NCI-H2107 treated with DMSO at 0.1 percent for 48 hours (cell line): ENCODE data around the gene ERI3.
A peak's percentile ranks its signal among the peaks of the same experiment; 100 is the strongest.

Experiments used
- DNase-seq: peaks from one replicate; lab custom pipeline; 2025; ENCODE audit not compliant: unreplicated experiment; lab: John Stamatoyannopoulos, UW

Gene ERI3

DNA sequence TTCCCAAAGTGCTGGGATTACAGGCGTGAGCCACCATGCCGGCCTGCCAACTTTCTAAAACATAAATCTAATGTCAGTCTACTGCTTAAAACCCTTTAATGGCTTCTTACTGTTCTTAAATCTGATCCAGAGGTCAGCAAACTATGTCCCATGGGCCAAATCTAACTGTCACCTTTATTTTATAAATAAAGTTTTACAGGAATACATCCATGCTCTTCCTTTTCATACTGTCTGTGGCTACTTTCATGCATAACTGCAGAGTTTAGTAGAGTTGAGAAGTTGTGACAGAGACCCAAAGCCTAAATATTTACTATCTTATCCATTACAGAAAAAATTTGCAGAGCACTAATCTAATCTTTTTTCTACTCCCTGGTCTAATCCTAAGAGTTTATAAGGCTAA, 3.8 kb downstream of the ERI3 start:
- DNase-seq: no peak

DNA sequence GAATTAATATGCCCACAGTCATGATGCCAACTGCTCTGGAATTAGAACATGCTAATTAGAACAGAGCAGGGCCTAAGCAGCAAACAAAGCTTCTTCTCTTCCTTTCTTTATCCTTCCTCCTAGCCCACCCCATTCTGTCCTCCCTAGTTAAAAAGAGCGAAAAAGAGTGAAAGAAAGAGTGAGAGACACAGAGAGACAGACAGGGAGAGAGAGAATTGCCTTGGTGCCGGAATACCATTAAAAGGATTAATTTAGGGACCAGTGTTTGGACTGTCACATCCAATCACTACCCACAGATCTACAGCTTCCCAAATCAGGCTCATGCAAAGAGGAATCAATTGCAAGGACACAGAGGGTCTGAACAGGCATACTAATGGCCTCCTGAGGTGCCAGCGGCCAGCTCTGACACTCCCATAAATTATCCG, 7.0 kb downstream of the ERI3 start:
- no peak for DNase-seq

DNA sequence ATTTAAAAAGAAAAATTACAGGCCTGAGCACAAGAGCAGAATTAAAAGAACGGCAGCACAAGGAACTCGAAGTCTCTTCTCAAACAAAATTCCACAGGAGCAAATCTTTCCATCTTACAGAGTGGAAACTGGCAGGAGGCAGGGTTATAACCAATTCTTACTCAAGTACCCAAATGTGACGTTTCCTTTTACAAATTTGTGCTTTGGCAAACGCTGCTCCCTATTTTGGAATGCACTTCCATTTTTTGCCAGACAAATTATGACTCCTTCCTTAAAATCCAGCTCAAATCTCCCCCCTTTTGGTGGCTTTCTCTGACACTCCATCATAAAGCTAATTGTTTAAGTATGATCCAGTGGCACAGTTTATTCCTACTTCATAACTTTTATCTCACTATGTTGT, 7.8 kb downstream of the ERI3 start:
- no peak for DNase-seq

DNA sequence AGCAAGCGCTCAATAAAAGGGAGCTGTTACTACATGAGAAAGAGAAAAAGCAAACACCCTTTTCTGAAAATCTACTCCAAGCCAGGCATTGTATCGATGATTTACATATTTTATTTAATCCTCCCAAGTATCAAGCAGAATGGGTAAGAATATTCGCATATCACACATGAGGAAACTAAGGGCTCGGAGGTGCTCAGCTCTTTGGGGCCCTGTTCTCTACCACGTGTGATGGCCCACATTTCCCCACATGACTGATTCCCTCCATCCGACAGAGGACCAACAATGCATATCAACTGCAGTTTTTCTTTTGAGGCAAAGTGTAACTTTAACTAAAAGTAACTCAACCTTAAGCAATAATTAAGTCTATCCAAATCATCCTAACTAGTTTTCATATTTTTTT, 8.2 kb downstream of the ERI3 start:
- no peak for DNase-seq

DNA sequence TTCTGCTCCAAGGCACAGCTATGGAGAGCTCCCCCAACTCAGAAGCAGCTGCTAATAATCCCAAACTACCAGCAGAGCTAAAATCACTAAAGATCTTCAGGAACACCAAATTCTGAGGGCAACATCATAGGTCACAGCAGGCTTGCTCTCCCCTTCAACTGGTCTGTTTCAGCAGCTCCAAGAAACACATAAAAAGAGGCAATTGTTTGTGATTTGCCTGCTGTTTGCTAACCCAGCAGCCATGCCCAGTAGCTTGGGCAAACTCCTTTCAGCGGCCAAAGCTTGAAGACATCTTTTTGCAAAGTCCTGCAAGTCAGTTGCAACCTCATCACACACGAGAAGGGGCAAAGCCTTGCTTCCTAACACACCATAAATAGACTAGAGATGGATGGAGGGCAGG, 8.9 kb downstream of the ERI3 start:
- no peak for DNase-seq

DNA sequence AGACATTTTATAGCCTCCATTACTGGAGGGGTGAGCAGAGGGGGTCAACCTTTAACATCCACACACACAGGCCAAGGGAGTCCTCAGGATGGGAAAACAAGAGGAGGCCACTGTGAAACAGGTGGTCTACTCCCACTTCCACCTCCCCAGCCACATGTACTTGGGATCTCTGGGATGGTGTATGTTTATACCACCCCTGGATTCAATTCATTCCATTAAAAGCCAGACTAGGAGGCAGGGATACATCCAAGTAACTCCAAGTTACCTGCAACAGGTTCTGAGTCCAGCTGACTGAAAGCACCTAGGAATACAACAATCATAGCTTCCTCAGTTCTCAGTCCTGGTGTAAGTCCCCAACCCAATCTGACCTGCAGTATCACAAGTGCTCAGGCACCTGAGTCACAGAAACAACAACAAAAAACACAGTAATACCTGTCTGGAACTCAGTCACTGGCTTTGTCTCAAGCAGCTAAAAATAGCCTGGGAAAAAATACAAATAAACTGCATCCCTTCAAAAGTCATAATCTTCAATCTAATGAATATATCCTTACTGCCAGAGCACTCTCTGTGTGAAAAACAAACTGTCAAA, 9.8 kb downstream of the ERI3 start:
- DNase-seq: no peak

DNA sequence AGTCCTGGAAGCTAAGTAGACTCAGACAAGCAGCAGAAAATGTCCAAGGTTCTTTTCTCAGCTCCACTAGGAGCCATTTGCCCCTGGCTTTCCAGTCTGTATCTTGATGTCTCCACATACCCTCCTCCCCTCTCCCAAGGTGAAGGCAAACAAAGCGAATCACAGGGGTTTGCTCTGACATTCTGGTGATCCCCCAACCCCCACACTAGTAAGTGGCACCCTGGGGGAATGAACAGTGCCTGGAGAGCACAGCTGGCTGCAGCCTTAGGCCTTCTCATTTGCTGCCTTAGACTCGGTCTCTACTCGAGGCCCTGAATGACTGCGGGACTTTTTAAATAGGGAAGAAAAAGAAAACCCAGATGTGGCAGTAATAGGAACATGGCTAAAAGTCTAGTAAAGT, 15.3 kb downstream of the ERI3 start:
- no peak for DNase-seq

DNA sequence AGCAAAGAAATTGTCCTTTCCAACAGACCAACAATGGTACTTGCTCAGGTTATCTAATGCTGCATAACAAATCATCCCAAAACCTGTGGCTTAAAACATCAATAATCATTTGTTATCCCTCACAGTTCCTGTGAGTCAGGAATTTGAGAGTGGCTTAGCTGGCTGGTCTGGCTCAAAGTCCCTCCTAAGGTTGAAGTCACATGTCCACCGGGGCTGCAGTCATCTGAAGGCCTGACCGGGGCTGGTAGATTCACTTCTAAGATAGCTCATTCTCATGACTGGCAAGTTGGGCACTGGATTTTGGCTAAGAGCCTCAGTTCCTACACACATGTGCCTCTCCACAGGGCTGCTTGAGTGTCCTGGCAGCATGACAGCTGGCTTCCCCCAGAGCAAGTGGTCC, 16.9 kb downstream of the ERI3 start:
- DNase-seq: no peak

DNA sequence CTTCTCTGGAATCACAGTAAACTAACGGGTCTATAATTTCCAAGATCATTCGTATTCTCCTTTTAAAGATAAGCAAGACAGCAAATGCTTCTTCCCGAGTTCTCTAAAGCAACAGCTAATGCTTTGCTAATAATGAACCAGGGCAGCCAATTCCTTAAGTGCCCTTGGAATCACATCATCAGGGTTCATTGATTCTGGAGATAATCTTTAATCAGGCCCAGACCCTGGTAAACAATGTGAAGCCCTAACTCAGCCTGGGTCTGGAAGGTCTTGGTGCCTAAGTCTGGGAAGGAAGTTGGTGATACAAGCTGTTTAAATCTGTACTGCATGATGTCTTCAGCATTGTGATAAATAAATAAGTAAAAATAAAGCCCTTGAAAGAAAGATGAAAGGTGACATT, 18.4 kb downstream of the ERI3 start:
- DNase-seq: no peak

DNA sequence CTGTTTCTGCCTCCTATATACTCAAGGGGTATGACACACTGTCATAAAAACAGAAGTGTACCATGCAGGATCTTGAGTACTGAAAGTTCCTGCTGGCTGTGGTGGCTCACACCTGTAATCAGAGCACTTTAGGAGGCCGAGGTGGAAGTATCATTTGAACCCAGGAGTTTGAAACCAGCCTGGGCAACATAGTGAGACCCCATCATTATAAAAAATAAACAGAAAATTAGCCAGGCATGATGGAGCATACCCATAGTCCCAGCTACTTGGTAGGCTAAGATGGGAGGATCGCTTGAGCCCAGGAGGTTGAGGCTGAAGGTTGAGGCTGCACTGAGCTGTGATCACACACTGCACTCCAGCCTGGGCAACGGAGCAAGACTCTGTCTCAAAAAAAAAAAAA, 20.1 kb downstream of the ERI3 start:
- DNase-seq: no peak

DNA sequence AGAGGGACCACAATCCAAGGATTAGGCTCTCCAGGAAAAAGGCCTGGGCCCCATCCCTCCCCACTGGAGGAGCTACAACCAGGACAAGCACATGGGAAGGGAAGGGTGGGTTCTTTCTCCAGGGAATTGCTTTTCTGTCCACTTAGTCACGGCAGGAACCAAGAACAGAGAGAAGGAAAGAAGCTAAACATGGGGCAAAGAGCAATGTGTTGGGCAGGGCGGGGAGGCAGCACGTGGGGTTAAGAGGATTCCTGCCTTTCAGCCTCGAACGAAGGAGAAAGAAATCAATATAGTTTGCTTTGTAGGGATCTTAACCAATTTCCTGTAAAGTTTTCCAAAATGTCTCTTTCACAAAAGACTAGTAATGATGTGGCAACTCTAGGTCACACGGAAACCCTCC, 21.7 kb downstream of the ERI3 start:
- DNase-seq: no peak

DNA sequence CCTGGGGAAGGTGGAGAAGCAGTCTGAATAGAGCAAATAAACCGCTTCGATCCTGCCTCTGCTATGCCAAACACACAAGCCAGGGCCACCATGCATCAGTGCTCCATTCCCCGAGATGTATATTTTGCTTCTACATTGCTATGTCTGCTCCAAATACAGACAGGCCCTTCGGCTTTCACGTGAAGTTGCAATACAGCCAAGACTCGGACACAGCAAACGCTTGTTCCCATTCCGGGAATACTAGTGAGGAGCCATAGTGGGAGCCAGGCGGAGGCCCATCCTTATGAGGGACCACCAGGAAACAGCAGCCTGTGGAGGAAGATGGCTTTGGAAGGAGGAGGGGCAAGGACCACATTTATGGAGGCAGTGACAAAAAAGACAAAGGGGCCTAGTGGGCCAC, 22.6 kb downstream of the ERI3 start:
- no peak for DNase-seq

DNA sequence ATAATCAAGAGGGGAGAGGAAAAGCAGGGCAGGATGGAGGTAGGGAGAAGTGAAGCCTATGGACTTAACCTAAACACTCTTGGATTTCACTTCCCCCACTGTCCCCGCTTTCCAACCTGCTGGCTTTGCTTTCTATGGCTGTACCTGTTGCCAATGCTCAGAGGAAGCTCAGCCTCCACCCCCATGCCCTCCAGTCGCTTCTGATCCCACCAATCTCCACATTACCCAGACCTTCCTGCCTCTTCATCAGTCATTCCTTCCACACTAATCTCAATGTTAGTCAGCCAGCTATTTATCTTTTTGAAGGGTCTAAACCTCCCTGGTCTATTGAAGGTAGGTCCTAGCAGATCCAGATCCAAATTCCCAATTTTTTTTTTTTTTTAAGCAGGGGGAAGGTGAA, 24.1 kb downstream of the ERI3 start:
- DNase-seq: no peak

DNA sequence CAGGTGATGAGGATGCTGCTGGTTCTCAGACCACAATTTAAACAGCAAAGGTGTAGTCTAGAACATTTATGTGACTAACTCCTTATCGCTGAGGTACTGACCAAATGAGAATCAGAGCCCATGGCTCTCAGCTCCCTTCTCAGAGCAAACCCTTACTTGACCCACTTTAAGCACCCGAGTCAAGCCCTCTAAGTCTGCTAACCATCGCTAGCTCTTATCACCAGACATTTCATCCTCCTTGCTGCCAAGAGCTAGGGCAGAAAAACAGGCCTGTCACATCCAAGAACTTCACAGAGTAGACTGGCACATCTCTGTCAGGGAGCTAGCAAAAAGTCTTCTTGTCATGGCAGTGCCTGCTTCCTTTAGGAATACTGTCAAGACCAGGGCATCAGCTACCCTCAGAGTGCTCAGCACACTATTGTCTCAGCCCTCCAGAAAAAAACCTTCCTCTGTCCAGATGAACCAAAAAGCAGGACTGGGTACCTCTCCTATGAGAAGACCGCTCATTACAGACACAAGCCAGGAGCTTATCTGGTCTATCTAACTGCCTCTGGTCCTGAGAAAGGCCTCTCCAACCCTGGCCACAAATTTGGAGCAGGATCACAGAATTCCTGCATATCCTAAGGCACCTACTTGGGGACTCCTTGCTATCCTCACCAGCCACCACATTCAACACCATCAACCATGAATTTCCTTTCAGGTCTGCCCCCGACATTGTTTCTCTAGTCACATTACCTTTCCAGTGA, 26.2 kb downstream of the ERI3 start:
- DNase-seq: no peak

DNA sequence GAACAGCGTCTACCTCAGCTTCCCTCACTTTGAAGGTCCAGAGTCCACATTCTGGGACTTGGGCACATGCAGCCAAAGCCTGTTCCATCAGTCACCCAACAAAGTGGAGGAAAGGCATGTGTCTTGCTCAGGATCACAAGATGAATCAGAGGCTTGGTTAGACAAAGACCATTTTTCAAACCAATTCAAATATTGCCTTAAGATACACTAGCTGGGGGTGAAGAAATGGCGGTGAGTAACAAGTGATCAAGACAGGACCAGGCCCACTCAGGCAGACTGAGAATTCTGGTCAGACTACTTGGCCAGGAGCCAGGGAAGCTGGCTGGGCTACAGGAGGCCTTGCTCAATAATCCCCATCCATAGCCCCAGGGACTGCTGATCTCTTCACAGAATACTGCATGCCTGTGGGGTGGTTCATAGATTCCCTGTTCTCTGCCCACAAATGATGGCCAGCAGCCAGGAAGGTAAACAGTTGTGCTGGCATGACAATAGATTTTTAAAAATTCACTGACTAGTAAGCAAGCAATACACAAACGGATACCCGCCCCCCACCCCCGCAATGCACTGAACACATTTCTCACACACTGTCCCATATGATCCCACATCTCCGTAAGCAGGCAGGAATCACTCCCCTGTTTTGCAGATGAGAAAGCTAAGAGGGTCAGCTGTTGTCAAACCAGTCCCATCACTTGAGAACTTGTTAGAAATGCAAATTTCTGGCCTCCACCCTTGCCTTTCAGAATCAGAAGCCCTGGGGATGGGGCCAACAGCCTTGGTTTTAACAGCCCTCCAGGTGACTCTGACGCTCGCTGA, 27.2 kb downstream of the ERI3 start:
- DNase-seq: peak; percentile 85

DNA sequence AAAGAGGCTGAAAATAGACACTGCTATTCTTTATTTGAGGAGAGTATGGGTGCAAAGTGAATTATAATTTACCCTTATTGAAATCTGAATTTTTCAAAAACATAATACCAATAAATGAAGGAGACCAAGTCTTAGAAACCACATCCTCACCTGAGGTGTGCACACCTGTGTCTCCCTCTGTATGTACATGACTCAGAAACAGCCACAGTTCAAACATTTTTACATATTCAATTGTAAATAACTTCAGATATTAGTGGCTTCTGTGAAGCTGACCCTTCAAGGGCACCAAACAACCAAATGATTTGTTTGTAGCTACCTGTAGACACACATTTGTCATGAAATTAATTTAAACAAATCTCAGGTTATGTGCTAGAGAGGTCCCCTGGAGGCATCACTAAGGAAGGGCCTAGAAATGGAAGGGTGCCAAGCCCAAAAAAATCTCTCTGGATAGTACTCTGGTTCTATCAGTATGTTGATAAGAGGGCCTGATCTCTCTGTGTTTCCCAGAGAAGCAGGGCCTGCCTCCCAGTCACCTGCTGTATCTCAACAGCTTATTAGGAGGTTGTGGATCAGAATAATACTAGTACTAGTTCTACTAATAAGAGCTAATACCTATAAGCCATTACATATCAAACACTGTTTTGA, 28.1 kb downstream of the ERI3 start:
- no peak for DNase-seq

DNA sequence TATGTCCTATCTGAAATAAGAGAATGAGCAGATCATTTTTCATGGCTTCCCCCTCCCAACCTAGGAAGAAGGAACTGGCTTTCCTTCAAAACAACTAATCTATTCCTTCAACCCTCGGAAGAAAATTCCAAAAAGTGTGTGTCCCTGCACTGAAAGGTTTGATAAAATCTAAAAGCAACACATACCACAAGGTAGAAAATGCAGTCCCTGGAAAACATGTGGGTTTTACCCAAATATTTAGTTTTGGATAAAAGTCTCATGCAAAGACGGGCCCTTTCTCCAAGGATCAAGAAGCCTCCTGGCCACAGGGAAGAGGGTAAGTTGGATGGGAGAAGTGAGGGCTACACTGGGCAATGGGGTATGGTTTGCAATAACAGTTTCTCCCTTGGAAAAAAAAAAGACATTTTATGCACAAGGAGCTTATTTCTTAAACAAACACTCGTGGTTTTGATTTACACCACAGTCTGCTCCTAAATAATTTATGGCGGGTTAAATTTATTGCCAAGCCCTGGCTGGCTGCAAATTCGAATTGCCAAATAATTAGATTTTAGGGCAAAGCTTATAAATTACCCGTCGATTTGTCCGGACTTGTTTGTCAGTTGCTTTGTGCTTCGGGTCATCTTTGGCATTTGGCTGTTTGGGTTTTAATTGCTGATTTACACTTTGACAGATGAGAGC, 28.9 kb downstream of the ERI3 start:
- DNase-seq: no peak

DNA sequence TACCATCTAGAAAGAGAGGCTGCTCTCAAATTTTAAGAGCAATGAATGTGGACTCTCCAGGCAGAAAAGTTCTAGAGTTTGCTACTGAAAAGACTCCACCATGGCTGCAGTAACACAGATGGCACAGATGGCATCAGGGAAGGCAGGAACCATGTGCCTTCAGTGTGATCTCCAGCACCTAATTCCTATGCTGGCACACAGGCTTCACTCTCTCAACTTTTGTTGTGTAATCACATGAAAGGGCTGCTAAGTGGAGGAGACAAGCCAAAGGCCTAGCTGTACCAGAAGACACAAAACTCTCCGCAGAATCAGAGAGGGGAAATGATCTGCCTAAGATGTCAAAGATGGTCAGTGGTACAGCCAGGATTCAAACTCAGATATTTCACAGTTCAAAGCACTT, 31.1 kb downstream of the ERI3 start:
- DNase-seq: no peak

DNA sequence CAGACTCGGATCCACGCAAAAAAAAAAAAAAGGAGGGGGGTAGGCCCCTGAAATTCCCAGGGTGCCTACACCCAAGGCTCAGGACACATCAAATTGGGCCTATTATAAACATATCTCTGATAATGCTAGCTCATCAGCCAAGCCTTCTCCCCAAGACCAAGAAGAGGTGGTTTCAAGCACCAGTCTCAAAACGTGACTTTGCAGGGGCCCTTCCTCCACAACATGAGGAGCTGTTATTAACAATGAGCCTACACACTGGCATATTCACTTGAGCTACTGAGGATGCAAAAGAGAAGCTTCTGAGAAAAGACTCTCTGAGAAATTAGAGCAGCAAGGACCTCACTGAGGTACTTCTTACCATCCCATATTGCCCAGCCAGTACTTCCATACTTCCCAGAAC, 32.7 kb downstream of the ERI3 start:
- DNase-seq: no peak

DNA sequence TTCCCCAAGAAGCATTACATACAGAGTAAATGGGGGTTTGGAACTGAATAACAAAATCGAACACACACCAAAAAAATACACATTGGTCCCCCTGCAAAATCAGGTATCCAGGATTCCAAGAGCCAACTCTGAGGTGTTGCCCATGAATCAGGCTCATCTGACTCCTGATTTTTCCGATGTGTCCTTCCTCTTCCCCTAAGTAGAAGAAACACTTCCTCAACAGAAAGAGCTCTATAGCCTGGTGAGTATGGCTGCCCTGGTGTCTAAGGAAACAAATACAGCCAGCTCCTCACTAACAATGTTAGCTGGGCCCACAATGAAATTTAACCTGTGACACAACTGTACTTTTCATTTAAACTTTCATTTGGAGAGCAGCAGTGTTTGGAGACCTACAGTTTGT, 33.6 kb downstream of the ERI3 start:
- DNase-seq: no peak
